HEK293 (cell line): ENCODE data around the gene DCHS1.

Experiments
- CTCF ChIA-PET: fragments of 350-600 bp; formaldehyde crosslinking; extraction: SDS; loops from one replicate; lab custom pipeline; 2021; ENCODE audit warnings: antibody characterized with exemption; lab: Yijun Ruan, JAX
- POLR2A ChIA-PET: fragments of 300-600 bp; formaldehyde crosslinking; extraction: SDS; loops from one replicate; lab custom pipeline; 2020; ENCODE audit warnings: antibody characterized with exemption, inconsistent platforms; lab: Yijun Ruan, JAX
- H3K27ac ChIP-seq: fragments of 200-500 bp; sonication (Bioruptor generic); 2 replicates; pipeline ENCODE4 v1.5.1; 2014; ENCODE audit warnings: low read depth, low read length, control low read depth, inconsistent platforms; ENCODE audit errors: extremely low read depth
- H3K36me3 ChIP-seq, 2 experiments: fragments of 200-500 bp in 1 of 2; sonication (Bioruptor generic) in 1 of 2; 1 replicate in 1 of 2; 2 replicates in 1 of 2; pipeline ENCODE4 v1.5.1; 2014 to 2017; ENCODE audit warnings: inconsistent platforms in 2 of 2, low read length in 2 of 2; ENCODE audit not compliant: control insufficient read depth in 2 of 2, insufficient read depth in 1 of 2
- H3K4me1 ChIP-seq: fragments of 200-500 bp; sonication (Bioruptor generic); 2 replicates; pipeline ENCODE4 v1.5.1; 2014; ENCODE audit warnings: mild to moderate bottlenecking, low read length, inconsistent platforms; ENCODE audit not compliant: control insufficient read depth, insufficient read depth
- H3K4me3 ChIP-seq: 2 replicates; pipeline ENCODE4 v1.5.1; 2011; ENCODE audit warnings: low read depth, mild to moderate bottlenecking, control low read depth, low read length, moderate library complexity
- H3K9me3 ChIP-seq: fragments of 200-500 bp; sonication (Bioruptor generic); 2 replicates; pipeline ENCODE4 v1.5.1; 2014; ENCODE audit warnings: low read depth, low read length, inconsistent platforms; ENCODE audit not compliant: control insufficient read depth, insufficient read depth
- BCL11A ChIP-seq: fragments of 450-650 bp; formaldehyde crosslinking; IDR thresholded peaks from 2 replicates; pipeline ENCODE4 v1.5.1; 2016; ENCODE audit warnings: low read depth, missing biosample characterization, missing genetic modification characterization
- BCL6B ChIP-seq: fragments of 450-650 bp; formaldehyde crosslinking; IDR thresholded peaks from 2 replicates; pipeline ENCODE4 v1.5.1; 2017; ENCODE audit warnings: missing biosample characterization, missing genetic modification characterization
- KLF10 ChIP-seq: fragments of 450-650 bp; IDR thresholded peaks from 2 replicates; pipeline ENCODE4 v1.5.1; 2018; ENCODE audit warnings: missing biosample characterization, mild to moderate bottlenecking, missing genetic modification characterization
- KLF17 ChIP-seq: fragments of 450-650 bp; formaldehyde crosslinking; IDR thresholded peaks from 2 replicates; pipeline ENCODE4 v1.5.1; 2016; ENCODE audit warnings: missing biosample characterization, missing genetic modification characterization
- PBX3 ChIP-seq: sonication (generic); formaldehyde crosslinking; IDR thresholded peaks from 2 replicates; pipeline ENCODE4 v1.8.1; 2022; ENCODE audit warnings: mild to moderate bottlenecking, moderate library complexity, missing genetic modification reagents
- ZFP69B ChIP-seq: fragments of 450-650 bp; formaldehyde crosslinking; IDR thresholded peaks from 2 replicates; pipeline ENCODE4 v1.5.1; 2016; ENCODE audit warnings: missing biosample characterization, missing genetic modification characterization
- ZNF155 ChIP-seq: fragments of 450-650 bp; formaldehyde crosslinking; IDR thresholded peaks from 2 replicates; pipeline ENCODE4 v1.5.1; 2016; ENCODE audit warnings: missing biosample characterization, missing genetic modification characterization
- ZNF157 ChIP-seq: fragments of 450-650 bp; formaldehyde crosslinking; IDR thresholded peaks from 2 replicates; pipeline ENCODE4 v1.5.1; 2016; ENCODE audit warnings: missing biosample characterization, missing genetic modification characterization
- ZNF26 ChIP-seq: fragments of 450-650 bp; formaldehyde crosslinking; IDR thresholded peaks from 2 replicates; pipeline ENCODE4 v1.5.1; 2016; ENCODE audit warnings: missing biosample characterization, missing genetic modification characterization
- ZNF266 ChIP-seq: fragments of 450-650 bp; formaldehyde crosslinking; IDR thresholded peaks from 2 replicates; pipeline ENCODE4 v1.5.1; 2016; ENCODE audit warnings: missing biosample characterization, missing genetic modification characterization, low read depth
- ZNF341 ChIP-seq: fragments of 450-650 bp; formaldehyde crosslinking; IDR thresholded peaks from 2 replicates; pipeline ENCODE4; 2016; ENCODE audit warnings: low read depth, missing biosample characterization, missing genetic modification characterization
- ZNF426 ChIP-seq: fragments of 450-650 bp; formaldehyde crosslinking; IDR thresholded peaks from 2 replicates; pipeline ENCODE4 v1.5.1; 2017; ENCODE audit warnings: missing biosample characterization, missing genetic modification characterization, mild to moderate bottlenecking, inconsistent platforms, moderate library complexity
- ZNF488 ChIP-seq: fragments of 450-650 bp; formaldehyde crosslinking; IDR thresholded peaks from 2 replicates; pipeline ENCODE4 v1.5.1; 2016; ENCODE audit warnings: missing biosample characterization, missing genetic modification characterization
- ZNF513 ChIP-seq: fragments of 450-650 bp; IDR thresholded peaks from 2 replicates; pipeline ENCODE4 v1.5.1; 2018; ENCODE audit warnings: missing biosample characterization, missing genetic modification characterization
- ZNF530 ChIP-seq: fragments of 450-650 bp; formaldehyde crosslinking; IDR thresholded peaks from 2 replicates; pipeline ENCODE4 v1.5.1; 2016; ENCODE audit warnings: low read depth, missing biosample characterization, missing genetic modification characterization
- ZNF549 ChIP-seq: fragments of 450-650 bp; IDR thresholded peaks from 2 replicates; pipeline ENCODE4 v1.5.1; 2018; ENCODE audit warnings: missing biosample characterization, missing genetic modification characterization, mild to moderate bottlenecking, inconsistent platforms, moderate library complexity
- ZNF610 ChIP-seq: fragments of 450-650 bp; formaldehyde crosslinking; IDR thresholded peaks from 2 replicates; pipeline ENCODE4 v1.5.1; 2016; ENCODE audit warnings: missing biosample characterization, missing genetic modification characterization, borderline replicate concordance
- ZNF626 ChIP-seq: fragments of 450-650 bp; sonication (Bioruptor Pico); formaldehyde crosslinking; IDR thresholded peaks from 2 replicates; pipeline ENCODE4 v1.5.1; 2018; ENCODE audit warnings: missing biosample characterization, missing genetic modification characterization, inconsistent platforms
- ZNF701 ChIP-seq: fragments of 450-650 bp; formaldehyde crosslinking; IDR thresholded peaks from 2 replicates; pipeline ENCODE4 v1.5.1; 2016; ENCODE audit warnings: missing biosample characterization, missing genetic modification characterization
- ZNF776 ChIP-seq: fragments of 450-650 bp; formaldehyde crosslinking; IDR thresholded peaks from 2 replicates; pipeline ENCODE4 v1.5.0; 2017; ENCODE audit warnings: missing biosample characterization, missing genetic modification characterization, borderline replicate concordance
- ZNF830 ChIP-seq: fragments of 450-650 bp; IDR thresholded peaks from 2 replicates; pipeline ENCODE4 v1.5.0; 2018; ENCODE audit warnings: missing biosample characterization, missing genetic modification characterization, low read depth, mild to moderate bottlenecking, moderate library complexity
- ZSCAN16 ChIP-seq: fragments of 450-650 bp; formaldehyde crosslinking; IDR thresholded peaks from 2 replicates; pipeline ENCODE4 v1.5.1; 2016; ENCODE audit warnings: missing biosample characterization, missing genetic modification characterization

DCHS1 gene

GRCh38 chr11:6622261-6623171 is 33.1 kb downstream of the DCHS1 start (continued):
- TF ChIP-seq KLF17 (tag by site-specific recombination) = no peak
- TF ChIP-seq ZNF488 (tag by site-specific recombination) = no peak
- TF ChIP-seq ZNF426 (tag by site-specific recombination) = no peak
- TF ChIP-seq ZNF157 (tag by site-specific recombination) = no peak

GRCh38 chr11:6621711-6622211 is 33.8 kb downstream of the DCHS1 start:
- Histone ChIP-seq H3K4me3 (no peak overlapping the region), H3K9me3 (no peaks in the 10 kb centered on the region), H3K4me1 (0 out of 2 replicates have a peak, but pooled peaks cover 4% of the 10 kb centered on the region), H3K36me3 (peaks cover 0 to 22% of the 10 kb centered on the region in 2 experiments; a peak in 1 of 3 replicates), H3K27ac (no peak overlapping the region)
- no peak for TF ChIP-seq ZNF341
- TF ChIP-seq ZFP69B (tag by site-specific recombination) = no peak
- TF ChIP-seq ZNF701 = no peak
- TF ChIP-seq ZNF549 (tag by site-specific recombination) = no peak
- no peak for TF ChIP-seq KLF17 (tag by site-specific recombination)
- no peak for TF ChIP-seq KLF10 (tag by site-specific recombination)
- TF ChIP-seq BCL6B (tag by site-specific recombination) = no peak
- POLR2A ChIA-PET = interaction anchor here (1.0 to 1.9 kb wide), 3 partner anchors 10 to 19 kb away, joined by 3 to 8 read pairs (median 3); partner anchors contain the start of genes ILK and TAF10
- CTCF ChIA-PET = interaction anchor here (0.6 to 1.1 kb wide), 2 partner anchors 10 to 65 kb away, joined by 3 to 5 read pairs; no protein-coding TSS in a partner anchor

GRCh38 chr11:6620636-6621035 is 35.0 kb downstream of the DCHS1 start:
- ChIA-PET CTCF (no interaction called here), POLR2A (interaction anchor here (1.9 to 2.5 kb wide), 2 partner anchors 9 to 63 kb away, joined by 8 to 14 read pairs; partner anchors contain the start of genes MRPL17 and TAF10)
- H3K9me3 ChIP-seq = no peaks in the 10 kb centered on the region
- H3K27ac ChIP-seq = no peak overlapping the region
- 0 out of 2 replicates have a peak, but pooled peaks cover 4% of the 10 kb centered on the region for H3K4me1 ChIP-seq
- no peak overlapping the region for H3K4me3 ChIP-seq
- peaks cover 0 to 27% of the 10 kb centered on the region in 2 experiments; a peak in 1 of 3 replicates for H3K36me3 ChIP-seq
- no peak for TF ChIP-seq ZSCAN16 (tag by site-specific recombination)
- no peak for TF ChIP-seq ZFP69B (tag by site-specific recombination)
- no peak for TF ChIP-seq ZNF266 (tag by site-specific recombination)
- TF ChIP-seq BCL11A (tag by site-specific recombination) = no peak
- TF ChIP-seq ZNF776 (tag by site-specific recombination) = no peak
- no peak for TF ChIP-seq ZNF513 (tag by site-specific recombination)
- no peak for TF ChIP-seq ZNF610 (tag by site-specific recombination)
- no peak for TF ChIP-seq ZNF830 (tag by site-specific recombination)
- no peak for TF ChIP-seq ZNF26 (tag by site-specific recombination)
- no peak for TF ChIP-seq ZNF530 (tag by site-specific recombination)
- TF ChIP-seq PBX3 (CRISPR knock-in tag) = no peak
- no peak for TF ChIP-seq ZNF157 (tag by site-specific recombination)
- TF ChIP-seq ZNF626 = no peak
- TF ChIP-seq ZNF155 = no peak
